Endothelial cell of umbilical vein (primary cell): ENCODE results near the gene GRAMD1B. TPM values are rescaled to one million over a fixed set of nuclear protein-coding genes. Genes with fewer than 3 reads are reported as not detected.
A peak's percentile ranks its signal among the peaks of the same experiment; 100 is the strongest.

Experiments used
- BruUV-seq: library from RNA; stranded (reverse); fragments of 400-500 nt; replicated peaks from 2 replicates; lab custom pipeline; 2021; lab: Mats Ljungman, UMichigan
- CTCF ChIA-PET: fragments of 300-600, 350-600 bp; sonication (Branson Sonifier 250); formaldehyde crosslinking; loops from one replicate; lab custom pipeline; 2021; ENCODE audit warnings: antibody characterized with exemption, inconsistent platforms; lab: Charles Lee
- POLR2A ChIA-PET: fragments of 300-600, 350-600 bp; sonication (Branson Sonifier 250); formaldehyde crosslinking; loops from one replicate; lab custom pipeline; 2021; ENCODE audit warnings: antibody characterized with exemption, inconsistent platforms; lab: Charles Lee
- DNase-seq: peaks from one replicate; pipeline ENCODE4 v3.0.0-alpha.2; 2011; ENCODE audit warnings: low read depth, low spot score
- FAIRE-seq: peaks from 2 replicates; lab custom pipeline; 2011; peaks lifted over from hg19 to GRCh38; lab: Jason Lieb, UNC
- H2AFZ ChIP-seq: 2 replicates; pipeline ENCODE4 v1.6.0; 2012; ENCODE audit warnings: low read depth, low read length, control low read depth, inconsistent platforms
- H3K27ac ChIP-seq: 2 replicates; pipeline ENCODE4 v1.5.1; 2011; ENCODE audit warnings: low read depth, mild to moderate bottlenecking, control low read depth, low read length, moderate library complexity; ENCODE audit not compliant: insufficient read depth
- H3K27me3 ChIP-seq, 2 experiments: 2 replicates each; pipeline versions ENCODE4 v1.6.0 to v1.6.1; 2011; ENCODE audit warnings: low read length in 2 of 2, mixed read lengths in 1 of 2; ENCODE audit not compliant: control insufficient read depth in 2 of 2, insufficient read depth in 2 of 2
- H3K36me3 ChIP-seq, 2 experiments: 2 replicates in 1 of 2; 3 replicates in 1 of 2; pipeline ENCODE4 v1.5.1; 2011; ENCODE audit warnings: low read length in 2 of 2, mild to moderate bottlenecking in 1 of 2, moderate library complexity in 1 of 2; ENCODE audit not compliant: control insufficient read depth in 2 of 2, insufficient read depth in 2 of 2; ENCODE audit errors: extremely low read depth in 1 of 2
- H3K4me1 ChIP-seq: 3 replicates; pipeline ENCODE4 v1.5.1; 2011; ENCODE audit warnings: mild to moderate bottlenecking, low read length; ENCODE audit not compliant: control insufficient read depth, insufficient read depth; ENCODE audit errors: extremely low read depth
- H3K4me2 ChIP-seq: 2 replicates; pipeline ENCODE4 v1.6.1; 2011; ENCODE audit warnings: low read length, control low read depth, mixed read lengths; ENCODE audit not compliant: insufficient read depth
- H3K4me3 ChIP-seq, 3 experiments: fragments of 200-600 bp in 1 of 3; sonication (generic), shearing (Covaris generic) in 1 of 3; replicated peaks in 1 of 3; 2 replicates each; pipeline ENCODE4 v1.5.1; 2011 to 2016; ENCODE audit warnings: control low read depth in 3 of 3, low read length in 3 of 3, mild to moderate bottlenecking in 2 of 3, inconsistent platforms in 1 of 3, low read depth in 1 of 3, moderate library complexity in 1 of 3; ENCODE audit not compliant: insufficient read depth in 1 of 3
- H3K79me2 ChIP-seq: 2 replicates; pipeline ENCODE4 v1.6.0; 2012; ENCODE audit warnings: low read length, inconsistent platforms; ENCODE audit not compliant: control insufficient read depth, insufficient read depth
- H3K9ac ChIP-seq: replicated peaks from 2 replicates; pipeline ENCODE3; 2011; ENCODE audit warnings: low read length, control low read depth; ENCODE audit not compliant: insufficient read depth; ENCODE audit errors: extremely low read depth
- H3K9me1 ChIP-seq: replicated peaks from 3 replicates; pipeline ENCODE4 v1.6.0; 2011; ENCODE audit warnings: mild to moderate bottlenecking, low read length; ENCODE audit not compliant: control insufficient read depth, insufficient read depth; ENCODE audit errors: extremely low read depth
- H3K9me3 ChIP-seq: replicated peaks from 2 replicates; pipeline ENCODE4 v1.5.1; 2012; ENCODE audit warnings: low read length, inconsistent platforms; ENCODE audit not compliant: control insufficient read depth, insufficient read depth
- H4K20me1 ChIP-seq: replicated peaks from 2 replicates; pipeline ENCODE3; 2011; ENCODE audit warnings: mild to moderate bottlenecking, low read length; ENCODE audit not compliant: control insufficient read depth, insufficient read depth; ENCODE audit errors: extremely low read depth
- CTCF ChIP-seq, 2 donors: IDR thresholded peaks; 1 replicate in 1 of 2; 2 replicates in 1 of 2; pipeline ENCODE4 v1.5.1; 2011; ENCODE audit warnings: low read length in 2 of 2, mild to moderate bottlenecking in 2 of 2, moderate library complexity in 2 of 2, control low read depth in 1 of 2, inconsistent platforms in 1 of 2, low read depth in 1 of 2; ENCODE audit not compliant: insufficient read depth in 1 of 2; ENCODE audit errors: extremely low read depth in 1 of 2
- EZH2 ChIP-seq: IDR thresholded peaks from 2 replicates; pipeline ENCODE4 v1.6.1; 2012; ENCODE audit warnings: borderline replicate concordance, low read depth, mild to moderate bottlenecking, moderate library complexity, low read length, inconsistent platforms; ENCODE audit not compliant: severe bottlenecking
- FOS ChIP-seq: IDR thresholded peaks from 2 replicates; pipeline ENCODE4 v1.6.1; 2011; ENCODE audit warnings: mild to moderate bottlenecking, low read length, moderate library complexity, borderline replicate concordance; ENCODE audit not compliant: insufficient read depth
- GATA2 ChIP-seq: IDR thresholded peaks from 2 replicates; pipeline ENCODE4 v1.7.0; 2011; ENCODE audit warnings: low read depth, mild to moderate bottlenecking, moderate library complexity, mixed read lengths, low read length; ENCODE audit not compliant: insufficient read length, insufficient read depth
- JUN ChIP-seq: IDR thresholded peaks from 2 replicates; pipeline ENCODE4 v1.6.1; 2011; ENCODE audit warnings: borderline replicate concordance, low read depth; ENCODE audit not compliant: insufficient read length, insufficient read depth
- MYC ChIP-seq: IDR thresholded peaks from one replicate; pipeline ENCODE4 v1.6.1; 2011; ENCODE audit warnings: mild to moderate bottlenecking, low read depth, low read length
- POLR2A ChIP-seq: IDR thresholded peaks from 2 replicates; pipeline ENCODE4 v1.6.1; 2012; ENCODE audit warnings: low read depth, mild to moderate bottlenecking, control low read depth, low read length
- POLR2AphosphoS5 ChIP-seq: IDR thresholded peaks from 2 replicates; pipeline ENCODE4 v1.6.1; 2012; ENCODE audit warnings: low read depth, mild to moderate bottlenecking, control low read depth, low read length, moderate library complexity; ENCODE audit not compliant: insufficient read depth
- dilution Hi-C: fragments of 300-500 bp; cut with MboI; formaldehyde crosslinking; loops from one replicate; pipeline ENCODE4 v1.15.0; 2019; ENCODE audit warnings: low sequenced_read_pairs; ENCODE audit not compliant: extremely low pct_ligation_motif_present
- intact Hi-C: fragments of 100-400 bp; cut with micrococcal nuclease; formaldehyde crosslinking; loops from one replicate; pipeline ENCODE4 v1.10.0; 2022
- polyA plus RNA-seq, 4 experiments: library from polyadenylated mRNA; depleted of rRNA in 3 of 4; stranded (reverse) in 3 of 4; unstranded in 1 of 4; fragments of >200 nt; gene quantifications; 2 replicates each; pipeline versions ENCODE4 v1.2.1 to v1.2.3, GENCODE V29; 2011 to 2012; ENCODE audit warnings: missing spikeins in 1 of 4
- total RNA-seq: library from RNA; stranded (reverse); gene quantifications from 2 replicates; pipeline ENCODE4 v1.2.3, GENCODE V29; 2021
- TF ChIP-seq, protein P1 (sequence below): IDR thresholded peaks from 2 replicates; pipeline ENCODE4 v1.6.1; 2011; ENCODE audit not compliant: insufficient read depth, insufficient read length

Gene GRAMD1B
- total and polyA plus RNA-seq, 2 donors (not counting 3 experiments of a cell fraction or from before 2014, with no cell fraction given), result 5.1 to 11.1 TPM

- no peaks in the 10 kb centered on the region for H3K4me1 ChIP-seq
- no peaks in the 10 kb centered on the region for H3K79me2 ChIP-seq
- no TSS peak for BruUV-seq
- no peak overlapping the region for H2AFZ ChIP-seq
- H3K9me1 ChIP-seq, result no peaks in the 10 kb centered on the region
- TF ChIP-seq EZH2 (no peak), GATA2 (no peak), MYC (no peak), JUN (no peak), FOS (no peak), POLR2AphosphoS5 (no peak), CTCF (IDR thresholded peaks at IDR 0.05; ENCODE audit: extremely low read depth in 1 of 2, insufficient read depth in 1 of 2, low read depth in 1 of 2, low read length in 2 of 2) (no peak), POLR2A (no peak)
- TF ChIP-seq, protein P1, sequence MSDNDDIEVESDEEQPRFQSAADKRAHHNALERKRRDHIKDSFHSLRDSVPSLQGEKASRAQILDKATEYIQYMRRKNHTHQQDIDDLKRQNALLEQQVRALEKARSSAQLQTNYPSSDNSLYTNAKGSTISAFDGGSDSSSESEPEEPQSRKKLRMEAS, result no peak
- DNase-seq (no peak), FAIRE-seq (peak; percentile 8)
- no peaks in the 10 kb centered on the region for H3K27me3 ChIP-seq
- no peak overlapping the region for H3K9ac ChIP-seq
- no peak overlapping the region for H3K4me3 ChIP-seq
- ChIA-PET POLR2A (no interaction called here), CTCF (interaction anchor here (0.8 to 1.2 kb wide), 2 partner anchors 12 to 23 kb away, joined by 3 to 4 read pairs; no protein-coding TSS in a partner anchor)
- no peaks in the 10 kb centered on the region for H3K9me3 ChIP-seq
- H3K36me3 ChIP-seq, result no peaks in the 10 kb centered on the region
- dilution Hi-C loops (no loop called here), intact Hi-C loops (no loop called here)
- H3K4me2 ChIP-seq, result no peak overlapping the region
- no peak overlapping the region for H3K27ac ChIP-seq
- no peaks in the 10 kb centered on the region for H4K20me1 ChIP-seq
These were observed 101.3 kb downstream of the GRAMD1B start for GRCh38 chr11:123531325-123531724.
